Heart right ventricle (tissue), 16 donors: ENCODE measurements around the gene TCTN1. TPM values are rescaled to one million over a fixed set of nuclear protein-coding genes. Genes with fewer than 3 reads are reported as not detected.
A peak's percentile ranks its signal among the peaks of the same experiment; 100 is the strongest.

ENCODE experiments used
- ATAC-seq, 8 donors: fragments of 200-7000 bp; cut with Tn5 transposase; one replicate each; pipeline ENCODE4 v1.9.1; 2020; ENCODE audit warnings: mild to moderate bottlenecking in 8 of 8, moderate library complexity in 8 of 8, moderate number of reproducible peaks in 1 of 8
- DNase-seq, 2 donors: peaks; one replicate each; pipeline ENCODE4 v3.0.0-alpha.2; 2020
- H3K27ac ChIP-seq, 10 donors: fragments of 200-600 bp; sonication (generic) in 2 of 10; one replicate each; pipeline versions ENCODE4 v1.5.0 to v1.8.0; 2020 to 2022; ENCODE audit warnings: mild to moderate bottlenecking in 3 of 10
- H3K27me3 ChIP-seq, 7 donors: fragments of 200-600 bp; one replicate each; pipeline ENCODE4 v1.8.0; 2021 to 2022; ENCODE audit warnings: mild to moderate bottlenecking in 2 of 7
- H3K36me3 ChIP-seq, 9 donors: fragments of 200-600 bp; sonication (generic) in 1 of 9; one replicate each; pipeline versions ENCODE4 v1.5.0 to v1.8.0; 2020 to 2022; ENCODE audit warnings: mild to moderate bottlenecking in 2 of 9
- H3K4me1 ChIP-seq, 9 donors: fragments of 200-600 bp; sonication (generic) in 1 of 9; one replicate each; pipeline versions ENCODE4 v1.5.0 to v1.8.0; 2020 to 2022; ENCODE audit warnings: mild to moderate bottlenecking in 4 of 9
- H3K4me3 ChIP-seq, 10 donors: fragments of 200-600 bp; sonication (generic) in 2 of 10; one replicate each; pipeline versions ENCODE4 v1.5.0 to v1.8.0; 2020 to 2022; ENCODE audit warnings: mild to moderate bottlenecking in 7 of 10, moderate library complexity in 2 of 10
- H3K9me3 ChIP-seq, 11 donors: fragments of 200-600 bp in 10 of 11; sonication (generic) in 2 of 11; one replicate each; pipeline versions ENCODE4 v1.5.0 to v1.8.0; 2013 to 2022; ENCODE audit warnings: mild to moderate bottlenecking in 2 of 11, control low read depth in 1 of 11, moderate library complexity in 1 of 11
- WGBS, 2 donors: extraction: QIAGEN DNeasy Blood & Tissue Kit; methylation state at CpG; one replicate each; pipeline ENCODE4 v1.1.7; 2013; ENCODE audit warnings: inconsistent platforms in 1 of 2; 5-methylcytosine and 5-hydroxymethylcytosine counted together
- intact Hi-C, 10 donors: fragments of 100-400 bp; cut with DNase I; formaldehyde crosslinking; loops; one replicate each; pipeline versions ENCODE4 v1.11.1 to v1.14.2; 2022
- polyA plus RNA-seq, 2 donors: library from polyadenylated mRNA; stranded (reverse); fragments of 200-250 nt; gene quantifications; one replicate each; pipeline ENCODE4 v1.2.3, GENCODE V29; 2013
- total RNA-seq, 10 donors: library from RNA; stranded (reverse); fragmentation: NEBNext Ultra II Directional in 3 of 10; extraction: Animal tissue kit (Norgen Biotek cat#: 25700) in 3 of 10; gene quantifications; one replicate each; pipeline versions ENCODE4 v1.2.1 to v1.2.4, GENCODE V29; 2021 to 2023
- TF ChIP-seq, protein P1 (sequence below), 9 donors: fragments of 200-600 bp; sonication (generic) in 2 of 9; IDR thresholded peaks; one replicate each; pipeline versions ENCODE4 v1.5.0 to v1.8.0; 2021 to 2022; ENCODE audit warnings: antibody characterized with exemption in 9 of 9, mild to moderate bottlenecking in 5 of 9, moderate library complexity in 1 of 9
- donor health status: Arrhythmogenic right ventricular cardiomyopathy.
- donor health status: ischemic (EF 13 %, LVEDD 7.1; RV severe dilation, severe dysfunction).
- donor health status: healthy with polysubstance abuse.
- donor health status: DM: no; HTN: yes; CAD: no.
- donor health status: DM: no; HTN: no; CAD: no.
- donor health status: ischemic (EF 25% LVEDD 6.9; RV normal size, moderate dysfunction).
- donor health status: ischemic (EF 25% LVEDD 5.7; RV mildly dilated, moderate dysfunction).
- donor health status: healthy.
- donor health status: DM: yes; HTN: yes; CAD: no.
- donor health status: Ischemic cardiomyopathy.
- donor health status: ischemic (EF 35%, LVEDD 5.7; RV mildly dilated, moderate dysfunction).
- donor health status: nonischemic (EF 11% LVEDD 7.7; RV severe dilation, severe dysfunction).
- donor health status: DM: yes; HTN: yes; CAD: no.
- donor health status: PGD.
- donor health status: ischemic (EF 29% LVEDD 5.4; RV normal size, mild dysfunction).
- donor health status: nonischemic (EF 23%, LVEDD 6.1; RV moderate dilation, normal function).

Gene TCTN1
- total and polyA plus RNA-seq, 12 donors: 14.2 to 49.6 (median 25.2) TPM

DNA sequence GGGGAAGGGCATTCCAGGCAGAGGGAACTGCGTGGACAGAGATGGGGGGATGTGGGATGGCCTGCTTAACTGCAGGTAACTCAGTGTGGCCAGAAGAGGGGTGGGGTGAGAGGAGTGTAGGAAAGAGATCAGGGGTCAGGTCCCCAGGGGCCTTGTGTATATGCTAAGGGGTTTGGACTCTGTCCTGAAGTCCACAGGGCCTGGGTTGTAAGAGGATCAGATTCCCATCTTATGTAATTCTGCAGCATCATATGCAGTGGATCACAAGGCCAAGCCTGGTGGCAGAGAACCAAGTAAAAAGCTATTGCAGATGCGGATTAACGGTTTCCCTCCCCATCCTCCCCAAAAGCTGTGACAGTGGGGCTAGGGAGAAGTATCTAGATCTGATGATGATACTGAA, 8.7 kb downstream of the TCTN1 start:
- peaks cover 0 to 42% (median 3%) of the 10 kb centered on the region in 9 donors for H3K36me3 ChIP-seq
- no peak overlapping the region for H3K4me3 ChIP-seq
- no peaks in the 10 kb centered on the region for H3K4me1 ChIP-seq
- WGBS, 2 donors: 96% methylated on average over 3 of the region's 3 CpGs
- intact Hi-C loops: no loop called here
- H3K27me3 ChIP-seq: no peaks in the 10 kb centered on the region
- H3K27ac ChIP-seq: no peak overlapping the region
- DNase-seq: no peak
- TF ChIP-seq, protein P1, sequence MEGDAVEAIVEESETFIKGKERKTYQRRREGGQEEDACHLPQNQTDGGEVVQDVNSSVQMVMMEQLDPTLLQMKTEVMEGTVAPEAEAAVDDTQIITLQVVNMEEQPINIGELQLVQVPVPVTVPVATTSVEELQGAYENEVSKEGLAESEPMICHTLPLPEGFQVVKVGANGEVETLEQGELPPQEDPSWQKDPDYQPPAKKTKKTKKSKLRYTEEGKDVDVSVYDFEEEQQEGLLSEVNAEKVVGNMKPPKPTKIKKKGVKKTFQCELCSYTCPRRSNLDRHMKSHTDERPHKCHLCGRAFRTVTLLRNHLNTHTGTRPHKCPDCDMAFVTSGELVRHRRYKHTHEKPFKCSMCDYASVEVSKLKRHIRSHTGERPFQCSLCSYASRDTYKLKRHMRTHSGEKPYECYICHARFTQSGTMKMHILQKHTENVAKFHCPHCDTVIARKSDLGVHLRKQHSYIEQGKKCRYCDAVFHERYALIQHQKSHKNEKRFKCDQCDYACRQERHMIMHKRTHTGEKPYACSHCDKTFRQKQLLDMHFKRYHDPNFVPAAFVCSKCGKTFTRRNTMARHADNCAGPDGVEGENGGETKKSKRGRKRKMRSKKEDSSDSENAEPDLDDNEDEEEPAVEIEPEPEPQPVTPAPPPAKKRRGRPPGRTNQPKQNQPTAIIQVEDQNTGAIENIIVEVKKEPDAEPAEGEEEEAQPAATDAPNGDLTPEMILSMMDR (IDR thresholded peaks at IDR 0.05): no peak
- H3K9me3 ChIP-seq: no peaks in the 10 kb centered on the region
- ATAC-seq: no peak

DNA sequence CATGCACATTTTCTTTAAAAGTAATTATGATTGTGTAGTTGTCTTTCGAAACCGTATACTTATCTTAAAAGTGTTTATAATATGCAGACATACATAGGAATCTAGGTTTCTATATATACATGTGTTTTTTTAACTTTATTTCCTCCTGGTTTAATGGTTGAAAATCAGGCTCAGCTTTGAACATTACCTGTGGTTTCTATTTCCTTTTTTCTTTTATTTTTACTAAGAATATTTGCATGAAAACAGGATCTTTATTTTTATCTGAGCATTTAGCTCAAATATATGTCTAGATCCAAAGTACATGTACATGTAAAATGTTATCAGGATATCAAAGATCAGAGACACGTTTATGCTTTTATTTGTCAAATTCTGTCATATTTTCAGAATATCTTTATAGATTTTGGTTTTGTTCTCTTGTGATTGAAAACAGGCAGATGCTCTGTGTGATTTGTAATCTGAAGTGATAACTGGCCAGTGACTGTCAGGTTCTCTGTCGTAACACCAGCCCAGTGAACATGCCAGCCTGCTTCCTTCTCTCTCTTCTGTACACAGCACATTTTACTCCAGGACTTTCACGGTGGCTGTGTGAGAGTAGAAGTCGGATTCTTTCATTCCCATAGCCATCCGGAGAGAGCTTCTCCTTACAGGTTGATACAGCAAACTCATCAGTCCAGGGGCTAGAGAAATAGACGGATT, 13.7 kb downstream of the TCTN1 start:
- Histone ChIP-seq H3K36me3 (peaks cover 0 to 60% (median 8%) of the 10 kb centered on the region in 9 donors), H3K4me3 (no peak overlapping the region), H3K27ac (peak overlapping the region in 1 of 10 donors; percentile 59), H3K9me3 (no peaks in the 10 kb centered on the region), H3K27me3 (no peaks in the 10 kb centered on the region), H3K4me1 (peaks cover 0 to 5% (median 0%) of the 10 kb centered on the region in 9 donors)
- 89 to 90% methylated on average over 8 of the region's 8 CpGs for WGBS, 2 donors
- TF ChIP-seq, protein P1 (IDR thresholded peaks at IDR 0.05): no peak
- ATAC-seq (no peak), DNase-seq (no peak)
- intact Hi-C loops: no loop called here

DNA sequence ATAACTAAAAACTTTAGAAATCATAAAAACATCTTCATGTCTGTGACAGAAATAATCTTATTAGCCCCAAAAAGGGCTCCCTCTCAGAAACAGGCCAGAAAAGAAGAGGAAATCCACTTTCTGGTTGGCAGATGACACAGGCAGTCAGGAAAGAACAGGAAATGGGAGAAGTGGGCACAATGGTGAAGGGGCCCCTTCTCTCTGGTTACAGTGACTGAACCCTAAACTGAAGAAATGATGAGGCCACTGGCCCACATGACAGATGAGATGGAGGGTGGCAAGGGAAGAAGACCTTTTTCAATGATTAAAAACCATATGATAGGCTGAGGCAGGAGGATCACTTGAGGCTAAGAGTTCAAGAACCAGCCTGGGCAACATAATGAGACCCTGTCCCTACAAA, 21.1 kb downstream of the TCTN1 start:
- TF ChIP-seq, protein P1 (IDR thresholded peaks at IDR 0.05): no peak
- ATAC-seq (no peak), DNase-seq (no peak)
- H3K4me1 ChIP-seq: peaks cover 0 to 11% (median 6%) of the 10 kb centered on the region in 9 donors
- no peak overlapping the region for H3K4me3 ChIP-seq
- no peak overlapping the region for H3K27ac ChIP-seq
- no peaks in the 10 kb centered on the region for H3K9me3 ChIP-seq
- H3K36me3 ChIP-seq: peaks cover 0 to 29% (median 0%) of the 10 kb centered on the region in 9 donors
- H3K27me3 ChIP-seq: no peaks in the 10 kb centered on the region
- intact Hi-C loops: loop anchor here in 3 of 10 donors (5.0 to 10.0 kb wide), 3 partner anchors 62 to 250 kb away; no protein-coding TSS in a partner anchor

DNA sequence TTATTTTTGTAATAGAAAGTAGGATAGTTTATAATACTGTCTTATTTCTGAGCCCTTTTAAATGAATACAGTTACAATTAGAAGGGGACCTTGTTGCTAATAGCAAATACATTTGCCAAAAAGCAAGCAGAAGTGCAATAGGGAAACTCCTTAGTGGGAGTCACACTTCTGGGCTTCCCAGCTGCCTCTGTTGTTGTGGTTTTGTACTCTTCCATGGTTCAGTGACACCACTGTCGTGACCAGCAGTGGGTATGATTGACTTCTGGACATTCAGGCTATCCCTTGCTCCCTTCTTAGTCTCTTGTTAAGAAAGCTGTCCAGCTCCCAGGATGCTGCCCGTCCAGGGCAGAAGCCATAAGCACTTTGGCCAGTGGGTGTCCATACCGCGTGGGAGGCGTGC, 22.6 kb downstream of the TCTN1 start:
- H3K36me3 ChIP-seq: peaks cover 0 to 24% (median 0%) of the 10 kb centered on the region in 9 donors
- intact Hi-C loops: loop anchor here in 3 of 10 donors (5.0 to 10.0 kb wide), 3 partner anchors 61 to 248 kb away; no protein-coding TSS in a partner anchor
- ATAC-seq: no peak
- 97% methylated on average over 5 of the region's 5 CpGs for WGBS, 2 donors
- H3K9me3 ChIP-seq: no peaks in the 10 kb centered on the region
- no peak overlapping the region for H3K27ac ChIP-seq
- TF ChIP-seq, protein P1 (IDR thresholded peaks at IDR 0.05): no peak
- no peak overlapping the region for H3K4me3 ChIP-seq
- H3K4me1 ChIP-seq: peaks cover 2 to 25% (median 15%) of the 10 kb centered on the region in 9 donors
- no peak for DNase-seq
- no peaks in the 10 kb centered on the region for H3K27me3 ChIP-seq
